Glomerular visceral epithelial cell (primary cell): Measurements from ENCODE around the gene SMIM13.
A peak's percentile ranks its signal among the peaks of the same experiment; 100 is the strongest.

Experiments used
- DNase-seq: peaks from one replicate; pipeline ENCODE4 v3.0.0-alpha.2; 2016; ENCODE audit errors: extremely low spot score

SMIM13 gene

GRCh38 chr6:11093626-11094410 lies at the start of gene SMIM13:
Gene SMIM13 (plus strand): TSS chr6:11093834. CDS start chr6:11094314, 480 bp downstream.
- DNase-seq = peak; percentile 98

GRCh38 chr6:11043961-11044711 lies 49.5 kb upstream of the SMIM13 start, which contains the start of gene ELOVL2:
Gene ELOVL2 (minus strand): TSS chr6:11044305. CDS start chr6:11044230, 75 bp downstream.
- peak; percentile 70 for DNase-seq

GRCh38 chr6:11044712-11045167 lies 48.9 kb upstream of the SMIM13 start:
- no peak for DNase-seq

- no peak for DNase-seq
Observed at GRCh38 chr6:11050731-11051130, 42.9 kb upstream of the SMIM13 start.

GRCh38 chr6:11053307-11053706 lies 40.3 kb upstream of the SMIM13 start:
- no peak for DNase-seq

GRCh38 chr6:11054722-11055121 lies 38.9 kb upstream of the SMIM13 start:
- DNase-seq = no peak

- no peak for DNase-seq
Observed at GRCh38 chr6:11055127-11055627, 38.5 kb upstream of the SMIM13 start.

GRCh38 chr6:11056871-11057270 lies 36.8 kb upstream of the SMIM13 start:
- no peak for DNase-seq

GRCh38 chr6:11058406-11058805 lies 35.2 kb upstream of the SMIM13 start:
- DNase-seq = no peak

GRCh38 chr6:11062083-11062482 lies 31.6 kb upstream of the SMIM13 start:
- no peak for DNase-seq

- DNase-seq = no peak
Observed at GRCh38 chr6:11062715-11063114, 30.9 kb upstream of the SMIM13 start.

GRCh38 chr6:11064836-11065235 lies 28.8 kb upstream of the SMIM13 start:
- no peak for DNase-seq

- no peak for DNase-seq
Observed at GRCh38 chr6:11065436-11066202, 28.0 kb upstream of the SMIM13 start.

- no peak for DNase-seq
Observed at GRCh38 chr6:11066505-11067347, 26.9 kb upstream of the SMIM13 start.

- no peak for DNase-seq
Observed at GRCh38 chr6:11067348-11067747, 26.3 kb upstream of the SMIM13 start.

GRCh38 chr6:11069760-11070159 lies 23.9 kb upstream of the SMIM13 start:
- DNase-seq = no peak

GRCh38 chr6:11072101-11072500 lies 21.5 kb upstream of the SMIM13 start:
- no peak for DNase-seq

- no peak for DNase-seq
Observed at GRCh38 chr6:11076540-11076939, 17.1 kb upstream of the SMIM13 start.

- no peak for DNase-seq
Observed at GRCh38 chr6:11078266-11078665, 15.4 kb upstream of the SMIM13 start.

- no peak for DNase-seq
Observed at GRCh38 chr6:11080296-11080695, 13.3 kb upstream of the SMIM13 start.

- DNase-seq = no peak
Observed at GRCh38 chr6:11083491-11083890, 10.1 kb upstream of the SMIM13 start.
